Astrocyte (in vitro differentiated cells and primary cell): ENCODE measurements around the gene AQP1.

Experiments used
- CTCF ChIP-seq: IDR thresholded peaks from 2 replicates; pipeline ENCODE4 v1.5.1; 2011; ENCODE audit warnings: low read depth, mild to moderate bottlenecking, inconsistent platforms, low read length, moderate library complexity; ENCODE audit not compliant: insufficient read depth
- EZH2 ChIP-seq: IDR thresholded peaks from 2 replicates; pipeline ENCODE4 v1.6.1; 2012; ENCODE audit warnings: mild to moderate bottlenecking, low read length, inconsistent platforms; ENCODE audit not compliant: insufficient read depth

GRCh38 chr7:30932562-30932961 is 20.9 kb downstream of the AQP1 start:
- no peak for TF ChIP-seq CTCF
- TF ChIP-seq EZH2 = no peak
